Heart left ventricle (tissue), 16 donors: Measurements from ENCODE around the gene MEIS2. TPM values are rescaled to one million over a fixed set of nuclear protein-coding genes. Genes with fewer than 3 reads are reported as not detected.

ENCODE experiments used
- ATAC-seq, 4 donors: fragments of 200-7000 bp; cut with Tn5 transposase; one replicate each; pipeline ENCODE4 v1.9.1; 2020 to 2022; ENCODE audit warnings: moderate library complexity in 4 of 4, mild to moderate bottlenecking in 3 of 4, moderate number of reproducible peaks in 1 of 4
- DNase-seq, 5 donors: peaks; one replicate each; pipeline ENCODE4 v3.0.0-alpha.2; 2020
- H3K27ac ChIP-seq, 12 donors: fragments of 200-600 bp; sonication (generic) in 4 of 12; one replicate each; pipeline versions ENCODE4 v1.5.0 to v1.8.0; 2016 to 2022; ENCODE audit warnings: mild to moderate bottlenecking in 2 of 12
- H3K27me3 ChIP-seq, 9 donors: fragments of 200-600 bp; sonication (generic) in 2 of 9; one replicate each; pipeline versions ENCODE4 v1.5.1 to v1.8.0; 2016 to 2022; ENCODE audit warnings: mild to moderate bottlenecking in 3 of 9
- H3K36me3 ChIP-seq, 9 donors: fragments of 200-600 bp; sonication (generic) in 2 of 9; one replicate each; pipeline versions ENCODE4 v1.5.0 to v1.8.0; 2018 to 2022; ENCODE audit warnings: mild to moderate bottlenecking in 2 of 9
- H3K4me1 ChIP-seq, 12 donors: fragments of 200-600 bp; sonication (generic) in 4 of 12; one replicate each; pipeline versions ENCODE4 v1.5.0 to v1.8.0; 2016 to 2022; ENCODE audit warnings: mild to moderate bottlenecking in 3 of 12
- H3K4me3 ChIP-seq, 12 donors: fragments of 200-600 bp; sonication (generic) in 4 of 12; one replicate each; pipeline versions ENCODE4 v1.5.0 to v1.8.0; 2017 to 2022; ENCODE audit warnings: mild to moderate bottlenecking in 9 of 12, moderate library complexity in 4 of 12
- H3K9me3 ChIP-seq, 12 donors: fragments of 200-600 bp; sonication (generic) in 4 of 12; one replicate each; pipeline versions ENCODE4 v1.5.0 to v1.8.0; 2016 to 2022; ENCODE audit warnings: mild to moderate bottlenecking in 1 of 12
- POLR2A ChIP-seq, 2 donors: fragments of 450-650 bp; IDR thresholded peaks; one replicate each; pipeline ENCODE4 v1.6.1; 2017; ENCODE audit warnings: antibody characterized with exemption in 2 of 2, mild to moderate bottlenecking in 2 of 2, moderate library complexity in 2 of 2
- WGBS, 4 donors: extraction: QIAGEN DNeasy Blood & Tissue Kit in 2 of 4; methylation state at CpG; one replicate each; pipeline versions ENCODE4 v1.1.5 to v1.1.7; 2013 to 2018; 5-methylcytosine and 5-hydroxymethylcytosine counted together
- intact Hi-C, 10 donors: fragments of 100-400 bp; cut with DNase I; formaldehyde crosslinking; loops; one replicate each; pipeline versions ENCODE4 v1.11.1 to v1.14.2; 2022
- polyA plus RNA-seq, 2 donors: library from polyadenylated mRNA; stranded (reverse); fragments of 200-250 nt; gene quantifications; one replicate each; pipeline ENCODE4 v1.2.3, GENCODE V29; 2013
- total RNA-seq, 9 donors: library from RNA; depleted of rRNA in 2 of 9; stranded (reverse); fragments of >200 nt in 2 of 9; fragmentation: NEBNext Ultra II Directional in 3 of 9; extraction: Animal tissue kit (Norgen Biotek cat#: 25700) in 3 of 9; gene quantifications; one replicate each; pipeline versions ENCODE4 v1.1.0 to v1.2.4, GENCODE V29; 2016 to 2023
- TF ChIP-seq, protein P1 (sequence below), 12 donors: fragments of 200-600 bp; sonication (generic) in 4 of 12; IDR thresholded peaks; one replicate each; pipeline versions ENCODE4 v1.5.0 to v1.8.0; 2018 to 2022; ENCODE audit warnings: antibody characterized with exemption in 12 of 12, mild to moderate bottlenecking in 5 of 12
- donor health status: ischemic (EF 13 %, LVEDD 7.1; RV severe dilation, severe dysfunction).
- donor health status: healthy with polysubstance abuse.
- donor health status: DM: no; HTN: yes; CAD: no.
- donor health status: DM: no; HTN: no; CAD: no.
- donor health status: ischemic (EF 25% LVEDD 6.9; RV normal size, moderate dysfunction).
- donor health status: ischemic (EF 25% LVEDD 5.7; RV mildly dilated, moderate dysfunction).
- donor health status: healthy.
- donor health status: DM: yes; HTN: yes; CAD: no.
- donor health status: ischemic (EF 35%, LVEDD 5.7; RV mildly dilated, moderate dysfunction).
- donor health status: nonischemic (EF 11% LVEDD 7.7; RV severe dilation, severe dysfunction).
- donor health status: DM: yes; HTN: yes; CAD: no.
- donor health status: PGD.
- donor health status: ischemic (EF 29% LVEDD 5.4; RV normal size, mild dysfunction).
- donor health status: nonischemic (EF 23%, LVEDD 6.1; RV moderate dilation, normal function).

MEIS2 gene
- total and polyA plus RNA-seq, 11 donors, result 13.2 to 89.7 (median 49.7) TPM

DNA sequence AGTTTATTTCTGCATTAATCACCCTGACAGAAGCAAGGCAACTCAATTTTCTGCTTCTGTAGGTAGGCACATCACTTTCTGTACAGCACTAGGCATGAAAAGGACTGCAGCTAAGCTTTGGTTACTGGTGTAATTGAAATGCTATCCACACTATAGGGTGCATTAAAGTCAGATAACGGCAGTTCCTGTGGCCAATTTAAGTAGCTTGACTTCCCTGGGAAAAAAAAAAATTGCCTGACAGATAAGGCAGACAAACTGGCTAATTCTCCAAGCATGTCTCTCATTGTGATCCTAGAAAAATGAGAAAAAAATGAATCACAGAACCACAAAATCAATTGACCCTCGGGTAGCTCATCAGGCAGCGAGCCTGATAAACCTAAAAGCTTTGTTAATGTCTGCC lies 151.4 kb downstream of the MEIS2 start:
- H3K9me3 ChIP-seq, result no peaks in the 10 kb centered on the region
- peaks cover 0 to 42% (median 20%) of the 10 kb centered on the region in 12 donors for H3K4me1 ChIP-seq
- H3K36me3 ChIP-seq, result peaks cover 0 to 18% (median 3%) of the 10 kb centered on the region in 9 donors
- H3K27ac ChIP-seq, result no peak overlapping the region
- ATAC-seq (no peak), DNase-seq (no peak)
- no peak overlapping the region for H3K4me3 ChIP-seq
- TF ChIP-seq POLR2A (IDR thresholded peaks at IDR 0.05), result no peak
- TF ChIP-seq, protein P1, sequence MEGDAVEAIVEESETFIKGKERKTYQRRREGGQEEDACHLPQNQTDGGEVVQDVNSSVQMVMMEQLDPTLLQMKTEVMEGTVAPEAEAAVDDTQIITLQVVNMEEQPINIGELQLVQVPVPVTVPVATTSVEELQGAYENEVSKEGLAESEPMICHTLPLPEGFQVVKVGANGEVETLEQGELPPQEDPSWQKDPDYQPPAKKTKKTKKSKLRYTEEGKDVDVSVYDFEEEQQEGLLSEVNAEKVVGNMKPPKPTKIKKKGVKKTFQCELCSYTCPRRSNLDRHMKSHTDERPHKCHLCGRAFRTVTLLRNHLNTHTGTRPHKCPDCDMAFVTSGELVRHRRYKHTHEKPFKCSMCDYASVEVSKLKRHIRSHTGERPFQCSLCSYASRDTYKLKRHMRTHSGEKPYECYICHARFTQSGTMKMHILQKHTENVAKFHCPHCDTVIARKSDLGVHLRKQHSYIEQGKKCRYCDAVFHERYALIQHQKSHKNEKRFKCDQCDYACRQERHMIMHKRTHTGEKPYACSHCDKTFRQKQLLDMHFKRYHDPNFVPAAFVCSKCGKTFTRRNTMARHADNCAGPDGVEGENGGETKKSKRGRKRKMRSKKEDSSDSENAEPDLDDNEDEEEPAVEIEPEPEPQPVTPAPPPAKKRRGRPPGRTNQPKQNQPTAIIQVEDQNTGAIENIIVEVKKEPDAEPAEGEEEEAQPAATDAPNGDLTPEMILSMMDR (IDR thresholded peaks at IDR 0.05), result no peak
- no peaks in the 10 kb centered on the region for H3K27me3 ChIP-seq
- 43 to 52% (median 44%) methylated on average over 3 of the region's 3 CpGs for WGBS, 4 donors
- intact Hi-C loops, result no loop called here

DNA sequence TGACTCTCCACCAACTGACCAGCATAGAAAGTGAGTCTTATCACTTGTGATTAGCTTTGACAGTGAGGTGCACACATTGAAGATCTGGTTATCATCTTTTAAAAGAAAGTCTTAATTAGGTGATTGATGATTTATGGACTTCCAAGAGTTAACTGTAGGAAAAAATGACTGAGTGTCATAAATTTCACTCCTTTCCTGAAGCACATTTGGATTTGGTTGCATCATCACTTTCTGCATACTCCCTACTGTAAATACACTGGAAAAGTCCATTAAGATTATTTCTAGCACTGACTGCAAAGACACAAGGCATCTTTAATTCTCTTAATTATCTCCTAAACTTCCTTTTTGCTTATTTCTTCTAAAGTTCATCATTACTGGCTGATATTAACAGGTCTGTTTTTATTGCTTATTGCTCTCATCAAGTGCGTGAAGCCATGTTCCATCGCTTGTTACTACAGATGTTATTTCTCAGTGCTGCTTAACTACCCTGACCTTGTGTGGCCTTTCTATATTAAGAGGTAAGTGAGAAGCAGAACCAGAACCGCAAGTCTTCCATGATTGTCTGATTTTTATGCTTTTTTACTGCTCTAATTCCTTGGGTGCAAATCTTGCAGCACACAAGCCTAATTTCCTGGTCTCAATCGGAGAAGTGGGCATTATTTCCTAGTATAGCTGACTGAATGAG lies 153.2 kb downstream of the MEIS2 start:
- DNase-seq, result no peak
- Histone ChIP-seq H3K27me3 (no peaks in the 10 kb centered on the region), H3K4me3 (no peak overlapping the region), H3K27ac (peak overlapping the region in 1 of 12 donors; percentile 7), H3K9me3 (no peaks in the 10 kb centered on the region), H3K4me1 (peaks cover 0 to 46% (median 19%) of the 10 kb centered on the region in 12 donors), H3K36me3 (peaks cover 0 to 18% (median 3%) of the 10 kb centered on the region in 9 donors)
- WGBS, 4 donors, result 38 to 48% (median 48%) methylated on average over 4 of the region's 4 CpGs
- TF ChIP-seq POLR2A (IDR thresholded peaks at IDR 0.05), result no peak
- TF ChIP-seq, protein P1 (IDR thresholded peaks at IDR 0.05), result no peak
- peak in 1 of 4 donors; percentile 58 for ATAC-seq
- intact Hi-C loops, result no loop called here

DNA sequence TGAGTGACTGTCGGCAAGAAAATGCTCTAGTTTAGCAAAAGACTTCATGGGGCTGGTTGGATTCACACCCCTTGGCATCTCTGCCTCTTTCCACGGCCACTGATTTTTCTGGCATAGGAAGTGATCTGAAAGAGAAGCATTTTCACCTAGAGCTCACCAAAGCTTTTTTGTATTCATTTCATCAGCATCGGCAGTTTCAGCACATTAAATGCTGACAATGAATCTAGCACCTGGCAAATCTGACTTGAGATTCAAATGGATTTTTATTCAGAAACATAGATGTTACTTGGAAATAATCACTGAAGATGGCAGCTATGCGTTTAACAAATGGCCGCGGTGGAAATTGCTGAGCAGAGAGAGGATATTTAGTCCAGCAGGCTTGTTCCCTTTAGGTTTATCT lies 155.9 kb downstream of the MEIS2 start:
- Histone ChIP-seq H3K36me3 (peaks cover 0 to 22% (median 3%) of the 10 kb centered on the region in 9 donors), H3K4me3 (no peak overlapping the region), H3K27ac (no peak overlapping the region), H3K4me1 (peaks cover 0 to 47% (median 11%) of the 10 kb centered on the region in 12 donors), H3K27me3 (no peaks in the 10 kb centered on the region), H3K9me3 (no peaks in the 10 kb centered on the region)
- DNase-seq (no peak), ATAC-seq (no peak)
- WGBS, 4 donors, result 44 to 60% (median 51%) methylated on average over 6 of the region's 6 CpGs
- TF ChIP-seq, protein P1 (IDR thresholded peaks at IDR 0.05), result no peak
- TF ChIP-seq POLR2A (IDR thresholded peaks at IDR 0.05), result no peak
- intact Hi-C loops, result loop anchor here in 1 of 10 donors (2.0 kb wide), 1 partner anchor 30 kb away; no protein-coding TSS in a partner anchor

DNA sequence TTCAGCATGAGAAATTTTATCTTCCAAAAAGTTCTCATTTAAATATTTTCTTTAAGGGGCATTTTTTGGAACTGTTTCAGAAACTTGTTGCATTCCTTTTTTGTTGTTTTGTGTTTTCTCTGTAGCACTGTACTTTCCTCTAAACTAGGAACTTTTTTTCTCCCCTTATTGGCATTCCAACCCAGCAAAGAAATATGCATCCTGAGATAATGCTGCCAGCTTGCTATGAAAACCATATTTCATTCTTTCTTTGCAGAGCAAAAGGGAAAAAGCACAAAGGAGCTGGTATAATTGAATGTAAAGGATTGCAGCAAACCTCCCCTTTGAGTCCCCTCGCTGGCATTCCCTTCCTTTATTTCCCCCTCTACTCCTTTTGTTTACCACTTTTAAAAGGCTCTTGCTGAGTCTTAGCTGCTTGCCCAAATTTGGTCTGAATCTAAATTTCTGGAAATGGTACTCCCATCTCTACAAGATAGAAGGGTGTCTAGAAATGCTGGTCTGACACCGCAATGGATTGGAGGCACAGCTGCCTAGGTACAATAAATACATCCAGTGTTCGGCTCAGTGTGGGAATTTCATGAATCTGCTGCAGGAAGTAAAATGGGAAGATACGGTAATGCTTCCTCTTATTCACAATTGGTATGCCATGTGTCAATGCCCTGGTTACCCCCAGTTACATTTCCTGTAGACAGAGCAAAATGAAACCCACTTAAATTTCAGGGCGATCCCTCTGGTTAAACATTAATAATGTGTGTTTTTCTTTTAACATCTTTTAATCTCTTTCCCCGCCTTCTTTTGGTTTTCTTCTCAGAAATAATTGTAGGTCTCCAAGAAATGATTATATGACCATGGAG lies 156.6 kb downstream of the MEIS2 start:
- Histone ChIP-seq H3K4me3 (no peak overlapping the region), H3K27ac (no peak overlapping the region), H3K9me3 (no peaks in the 10 kb centered on the region), H3K36me3 (peaks cover 0 to 15% (median 1%) of the 10 kb centered on the region in 9 donors), H3K27me3 (no peaks in the 10 kb centered on the region), H3K4me1 (peaks cover 0 to 51% (median 13%) of the 10 kb centered on the region in 12 donors)
- intact Hi-C loops, result loop anchor here in 1 of 10 donors (2.0 kb wide), 1 partner anchor 31 kb away; no protein-coding TSS in a partner anchor
- TF ChIP-seq POLR2A (IDR thresholded peaks at IDR 0.05), result no peak
- TF ChIP-seq, protein P1 (IDR thresholded peaks at IDR 0.05), result no peak
- no peak for DNase-seq
- no peak for ATAC-seq
- 73 to 76% (median 75%) methylated on average over 6 of the region's 6 CpGs for WGBS, 4 donors
